HCT116 (cell line): Measurements from ENCODE around the gene WIZ. TPM values are rescaled to one million over a fixed set of nuclear protein-coding genes. Genes with fewer than 3 reads are reported as not detected.

Experiments used
- ATAC-seq: fragments of 200-7000 bp; cut with Tn5 transposase; 2 replicates; pipeline ENCODE4 v1.9.1; 2020; ENCODE audit warnings: mild to moderate bottlenecking, moderate library complexity
- BruUV-seq: library from RNA; stranded (reverse); fragments of 400-500 nt; replicated peaks from 2 replicates; lab custom pipeline; 2021; lab: Mats Ljungman, UMichigan
- CTCF ChIA-PET: fragments of 300-600 bp; sonication (Branson Sonifier 250); formaldehyde crosslinking; loops from one replicate; lab custom pipeline; 2021; ENCODE audit warnings: antibody characterized with exemption; lab: Charles Lee
- POLR2A ChIA-PET: fragments of 300-600, 350-600 bp; sonication (Branson Sonifier 250); formaldehyde crosslinking; loops from one replicate; lab custom pipeline; 2021; ENCODE audit warnings: antibody characterized with exemption; lab: Charles Lee
- RAD21 ChIA-PET, 2 experiments: fragments of 300-600 bp; sonication (Branson Sonifier 250); formaldehyde crosslinking; loops; one replicate each; lab custom pipeline; 2023; ENCODE audit warnings: low total read pairs in 2 of 2; ENCODE audit not compliant: uncharacterized antibody in 2 of 2, unreplicated experiment in 2 of 2, low non-redundant PET in 1 of 2; lab: Charles Lee
- DNase-seq: peaks from one replicate; pipeline ENCODE4 v3.0.0-alpha.2; 2010; ENCODE audit warnings: low read depth, low spot score
- H2AFZ ChIP-seq: fragments of 200-600 bp; shearing (Covaris generic), sonication (generic); 2 replicates; pipeline ENCODE4 v1.6.1; 2017; ENCODE audit warnings: low read depth, mixed run types, mixed read lengths, antibody characterized with exemption, low read length; ENCODE audit not compliant: poor library complexity, severe bottlenecking
- H3K27ac ChIP-seq: 2 replicates; pipeline ENCODE4 v1.5.1; 2012; ENCODE audit warnings: low read depth, low read length
- H3K27me3 ChIP-seq: fragments of 200-600 bp; sonication (generic); 2 replicates; pipeline ENCODE4 v1.6.1; 2016; ENCODE audit warnings: mixed run types, low read length, mixed read lengths; ENCODE audit not compliant: insufficient read depth
- H3K36me3 ChIP-seq, 2 experiments: fragments of 200-500 bp in 1 of 2; fragments of 200-600 bp in 1 of 2; sonication (Bioruptor generic) in 1 of 2; sonication (generic) in 1 of 2; 2 replicates each; pipeline versions ENCODE4 v1.5.1 to v1.6.1; 2014 to 2016; ENCODE audit warnings: low read length in 2 of 2, inconsistent platforms in 1 of 2, mixed read lengths in 1 of 2, mixed run types in 1 of 2; ENCODE audit not compliant: insufficient read depth in 2 of 2, control insufficient read depth in 1 of 2
- H3K4me1 ChIP-seq, 2 experiments: fragments of 200-600 bp in 1 of 2; sonication (generic) in 1 of 2; 2 replicates each; pipeline versions ENCODE4 v1.5.1 to v1.6.1; 2012 to 2017; ENCODE audit warnings: low read length in 2 of 2, inconsistent platforms in 1 of 2, mild to moderate bottlenecking in 1 of 2, mixed read lengths in 1 of 2, mixed run types in 1 of 2, moderate library complexity in 1 of 2; ENCODE audit not compliant: insufficient read depth in 2 of 2, control insufficient read depth in 1 of 2
- H3K4me2 ChIP-seq: fragments of 200-600 bp; sonication (generic); 2 replicates; pipeline ENCODE4 v1.6.1; 2017; ENCODE audit warnings: mixed run types, low read length, mixed read lengths
- H3K4me3 ChIP-seq, 2 experiments: fragments of 200-600 bp in 1 of 2; sonication (generic) in 1 of 2; replicated peaks in 1 of 2; 2 replicates each; pipeline ENCODE4 v1.5.1; 2011 to 2016; ENCODE audit warnings: low read length in 2 of 2, control low read depth in 1 of 2, low read depth in 1 of 2, mild to moderate bottlenecking in 1 of 2, mixed read lengths in 1 of 2, mixed run types in 1 of 2
- H3K79me2 ChIP-seq: fragments of 200-600 bp; sonication (generic); 2 replicates; pipeline ENCODE4 v1.6.1; 2017; ENCODE audit warnings: mild to moderate bottlenecking, mixed run types, low read length, moderate library complexity, mixed read lengths; ENCODE audit not compliant: insufficient read depth
- H3K9ac ChIP-seq: fragments of 200-600 bp; sonication (generic); 2 replicates; pipeline ENCODE4 v1.6.1; 2016; ENCODE audit warnings: low read length, mixed read lengths
- H3K9me2 ChIP-seq: fragments of 200-600 bp; sonication (generic), shearing (Covaris generic); 2 replicates; pipeline ENCODE4 v1.6.1; 2017; ENCODE audit warnings: mixed run types, mild to moderate bottlenecking, moderate library complexity; ENCODE audit not compliant: insufficient read depth
- H3K9me3 ChIP-seq, 2 experiments: fragments of 200-500 bp in 1 of 2; fragments of 200-600 bp in 1 of 2; sonication (Bioruptor generic) in 1 of 2; sonication (generic) in 1 of 2; 2 replicates each; pipeline ENCODE4 v1.6.1; 2014 to 2017; ENCODE audit warnings: low read length in 2 of 2, mixed read lengths in 2 of 2, inconsistent platforms in 1 of 2, low read depth in 1 of 2, mild to moderate bottlenecking in 1 of 2, mixed run types in 1 of 2, moderate library complexity in 1 of 2; ENCODE audit not compliant: control insufficient read depth in 1 of 2, insufficient read depth in 1 of 2
- H4K20me1 ChIP-seq: fragments of 200-600 bp; sonication (generic), shearing (Covaris generic); 2 replicates; pipeline ENCODE4 v1.6.1; 2017; ENCODE audit warnings: mixed run types, mild to moderate bottlenecking, moderate library complexity; ENCODE audit not compliant: insufficient read depth
- CBX3 ChIP-seq: IDR thresholded peaks from 2 replicates; pipeline ENCODE4 v1.6.1; 2012; ENCODE audit warnings: low read depth
- CEBPB ChIP-seq: IDR thresholded peaks from 2 replicates; pipeline ENCODE4 v1.6.1; 2012; ENCODE audit warnings: low read depth
- CTCF ChIP-seq, 3 experiments: fragments of 200-600 bp in 1 of 3; sonication (generic) in 1 of 3; IDR thresholded peaks in 2 of 3; conservative IDR thresholded peaks in 1 of 3; 2 replicates each; pipeline ENCODE4 v1.5.1; 2012 to 2017; ENCODE audit warnings: low read depth in 2 of 3, low read length in 2 of 3, antibody characterized with exemption in 1 of 3, borderline replicate concordance in 1 of 3, control low read depth in 1 of 3, mild to moderate bottlenecking in 1 of 3, mixed read lengths in 1 of 3, mixed run types in 1 of 3, moderate library complexity in 1 of 3; ENCODE audit not compliant: insufficient read depth in 1 of 3
- EGR1 ChIP-seq: IDR thresholded peaks from 2 replicates; pipeline ENCODE4 v1.6.1; 2012; ENCODE audit warnings: low read depth
- ELF1 ChIP-seq: IDR thresholded peaks from 2 replicates; pipeline ENCODE4 v1.6.1; 2012; ENCODE audit warnings: low read depth, borderline replicate concordance
- EZH2 ChIP-seq: fragments of 200-600 bp; sonication (generic); IDR thresholded peaks from 2 replicates; pipeline ENCODE4 v1.6.1; 2017; ENCODE audit warnings: antibody characterized with exemption, mixed run types
- EZH2phosphoT487 ChIP-seq: fragments of 200-600 bp; IDR thresholded peaks from 2 replicates; pipeline ENCODE4 v1.6.1; 2018; ENCODE audit warnings: antibody characterized with exemption, borderline replicate concordance
- FOSL1 ChIP-seq: IDR thresholded peaks from 2 replicates; pipeline ENCODE4 v1.6.1; 2012; ENCODE audit warnings: low read depth
- JUND ChIP-seq: IDR thresholded peaks from 2 replicates; pipeline ENCODE4 v1.6.1; 2012
- POLR2AphosphoS5 ChIP-seq: IDR thresholded peaks from 2 replicates; pipeline ENCODE4 v1.6.1; 2011; ENCODE audit warnings: mild to moderate bottlenecking, low read depth, low read length, moderate library complexity
- REST ChIP-seq: IDR thresholded peaks from 2 replicates; pipeline ENCODE4 v1.6.1; 2012; ENCODE audit warnings: low read depth
- SIN3A ChIP-seq: IDR thresholded peaks from 2 replicates; pipeline ENCODE4 v1.6.1; 2012; ENCODE audit warnings: low read depth
- TCF7L2 ChIP-seq: IDR thresholded peaks from 2 replicates; pipeline ENCODE4 v1.7.0; 2011; ENCODE audit warnings: borderline replicate concordance, inconsistent platforms; ENCODE audit not compliant: insufficient read depth, insufficient read length; ENCODE audit errors: extremely low read depth
- YY1 ChIP-seq: IDR thresholded peaks from 2 replicates; pipeline ENCODE4 v1.6.1; 2011; ENCODE audit warnings: low read length, low read depth, moderate library complexity, mild to moderate bottlenecking; ENCODE audit not compliant: insufficient replicate concordance; ENCODE audit errors: extremely low read depth
- ZBTB33 ChIP-seq: IDR thresholded peaks from 2 replicates; pipeline ENCODE4 v1.6.1; 2011; ENCODE audit warnings: mild to moderate bottlenecking, low read length, moderate library complexity; ENCODE audit not compliant: insufficient replicate concordance; ENCODE audit errors: extremely low read depth
- ZFX ChIP-seq: fragments of 450-650 bp; IDR thresholded peaks from 2 replicates; pipeline ENCODE4 v1.6.1; 2017
- intact Hi-C: fragments of 100-400 bp; cut with micrococcal nuclease; formaldehyde crosslinking; loops from 2 replicates; pipeline ENCODE4 v1.10.0; 2022
- total RNA-seq: library from RNA; stranded (reverse); gene quantifications from one replicate; pipeline ENCODE4 v1.2.1, GENCODE V29; 2021; ENCODE audit not compliant: unreplicated experiment
- TF ChIP-seq, protein P1 (sequence below): IDR thresholded peaks from 2 replicates; pipeline ENCODE4 v1.6.1; 2012
- TF ChIP-seq, protein P2 (sequence below): IDR thresholded peaks from 2 replicates; pipeline ENCODE4 v1.6.1; 2012

WIZ gene
- total RNA-seq, 1 experiment from 2014 or later, result 28.4 TPM

GRCh38 chr19:15426485-15427349 lies 23.0 kb downstream of the WIZ start:
- ChIA-PET POLR2A (no interaction called here), CTCF (no interaction called here)
- no peak overlapping the region for H2AFZ ChIP-seq
- TF ChIP-seq, protein P1, sequence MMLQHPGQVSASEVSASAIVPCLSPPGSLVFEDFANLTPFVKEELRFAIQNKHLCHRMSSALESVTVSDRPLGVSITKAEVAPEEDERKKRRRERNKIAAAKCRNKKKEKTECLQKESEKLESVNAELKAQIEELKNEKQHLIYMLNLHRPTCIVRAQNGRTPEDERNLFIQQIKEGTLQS, result no peak
- TF ChIP-seq TCF7L2 (no peak), ZFX (no peak), JUND (no peak), EZH2 (no peak), REST (no peak), ZBTB33 (no peak), YY1 (no peak), SIN3A (no peak), ELF1 (no peak), CTCF (IDR thresholded peaks at IDR 0.05 in 2 of 3, conservative IDR thresholded peaks at IDR 0.05 in 1 of 3; ENCODE audit: borderline replicate concordance in 1 of 3, insufficient read depth in 1 of 3, low read depth in 2 of 3, low read length in 2 of 3) (no peak), POLR2AphosphoS5 (no peak), FOSL1 (no peak), CBX3 (no peak), EZH2phosphoT487 (no peak), CEBPB (no peak), EGR1 (no peak)
- TF ChIP-seq, protein P2, sequence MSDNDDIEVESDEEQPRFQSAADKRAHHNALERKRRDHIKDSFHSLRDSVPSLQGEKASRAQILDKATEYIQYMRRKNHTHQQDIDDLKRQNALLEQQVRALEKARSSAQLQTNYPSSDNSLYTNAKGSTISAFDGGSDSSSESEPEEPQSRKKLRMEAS, result no peak
- TF ChIP-seq, all 23 proteins: peak for 0
- no peak overlapping the region for H3K4me3 ChIP-seq
- no peak overlapping the region for H3K9ac ChIP-seq
- ATAC-seq (no peak), DNase-seq (no peak)
- H4K20me1 ChIP-seq, result no peaks in the 10 kb centered on the region
- H3K9me2 ChIP-seq, result no peaks in the 10 kb centered on the region
- no peaks in the 10 kb centered on the region for H3K9me3 ChIP-seq
- RAD21 ChIA-PET, result no interaction called here
- H3K27ac ChIP-seq, result no peak overlapping the region; the same call in 1 of the 2 replicates
- intact Hi-C loops, result no loop called here
- peaks cover 12 to 14% of the 10 kb centered on the region in 2 experiments; a peak in 3 of 4 replicates for H3K4me1 ChIP-seq
- no TSS peak for BruUV-seq
- H3K79me2 ChIP-seq, result peaks cover 49% of the 10 kb centered on the region
- no peaks in the 10 kb centered on the region for H3K27me3 ChIP-seq
- H3K4me2 ChIP-seq, result no peak overlapping the region
- peaks cover 20 to 53% of the 10 kb centered on the region in 2 experiments; a peak in 3 of 4 replicates for H3K36me3 ChIP-seq
